Measurements from ENCODE around the gene REXO4.
"Not testable (repeated sequence)": the region's sequence is repeated elsewhere in the genome, so short reads cannot be mapped to it uniquely, and the experiment has no call there.

DNA sequence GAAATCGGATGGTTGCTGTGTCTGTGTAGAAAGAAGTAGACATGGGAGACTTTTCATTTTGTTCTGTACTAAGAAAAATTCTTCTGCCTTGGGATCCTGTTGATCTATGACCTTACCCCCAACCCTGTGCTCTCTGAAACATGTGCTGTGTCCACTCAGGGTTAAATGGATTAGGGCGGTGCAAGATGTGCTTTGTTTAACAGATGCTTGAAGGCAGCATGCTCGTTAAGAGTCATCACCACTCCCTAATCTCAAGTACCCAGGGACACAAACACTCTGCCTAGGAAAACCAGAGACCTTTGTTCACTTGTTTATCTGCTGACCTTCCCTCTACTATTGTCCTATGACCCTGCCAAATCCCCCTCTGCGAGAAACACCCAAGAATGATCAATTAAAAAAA is 26.4 kb downstream of the REXO4 start:
- TF ChIP-seq, protein P1, sequence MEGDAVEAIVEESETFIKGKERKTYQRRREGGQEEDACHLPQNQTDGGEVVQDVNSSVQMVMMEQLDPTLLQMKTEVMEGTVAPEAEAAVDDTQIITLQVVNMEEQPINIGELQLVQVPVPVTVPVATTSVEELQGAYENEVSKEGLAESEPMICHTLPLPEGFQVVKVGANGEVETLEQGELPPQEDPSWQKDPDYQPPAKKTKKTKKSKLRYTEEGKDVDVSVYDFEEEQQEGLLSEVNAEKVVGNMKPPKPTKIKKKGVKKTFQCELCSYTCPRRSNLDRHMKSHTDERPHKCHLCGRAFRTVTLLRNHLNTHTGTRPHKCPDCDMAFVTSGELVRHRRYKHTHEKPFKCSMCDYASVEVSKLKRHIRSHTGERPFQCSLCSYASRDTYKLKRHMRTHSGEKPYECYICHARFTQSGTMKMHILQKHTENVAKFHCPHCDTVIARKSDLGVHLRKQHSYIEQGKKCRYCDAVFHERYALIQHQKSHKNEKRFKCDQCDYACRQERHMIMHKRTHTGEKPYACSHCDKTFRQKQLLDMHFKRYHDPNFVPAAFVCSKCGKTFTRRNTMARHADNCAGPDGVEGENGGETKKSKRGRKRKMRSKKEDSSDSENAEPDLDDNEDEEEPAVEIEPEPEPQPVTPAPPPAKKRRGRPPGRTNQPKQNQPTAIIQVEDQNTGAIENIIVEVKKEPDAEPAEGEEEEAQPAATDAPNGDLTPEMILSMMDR (IDR thresholded peaks at IDR 0.05) = not testable (repeated sequence)
- not testable (repeated sequence) for TF ChIP-seq EZH2, EZH2phosphoT487 (IDR thresholded peaks at IDR 0.05)

Data from neural progenitor cell (in vitro differentiated cells).